ENCODE data around the gene FAF2. TPM values are rescaled to one million over a fixed set of nuclear protein-coding genes. Genes with fewer than 3 reads are reported as not detected.
"Not testable (repeated sequence)": the region's sequence is repeated elsewhere in the genome, so short reads cannot be mapped to it uniquely, and the experiment has no call there.

The FAF2 gene
- total RNA-seq, 1 donor from 2014 or later = 46.5 TPM

- H3K4me1 Mint-ChIP-seq (ENCODE audit: unreplicated experiment) = peaks cover 14% of the 10 kb centered on the region
- H3K36me3 Mint-ChIP-seq = no peaks in the 10 kb centered on the region
Measured at GRCh38 chr5:176550275-176550831, 102.2 kb downstream of the FAF2 start.

GRCh38 chr5:176550937-176551336, 102.8 kb downstream of the FAF2 start:
- not testable (repeated sequence) for H3K27ac Mint-ChIP-seq

More at GRCh38 chr5:176550275-176550831, 102.2 kb downstream of the FAF2 start:
- TF ChIP-seq CTCF (conservative IDR thresholded peaks at IDR 0.05) = no peak
- DNase-seq (ENCODE audit: extremely low spot score, unreplicated experiment) = no peak
- Mint-ChIP-seq H3K4me3 (no peak overlapping the region), H3K9me3 (no peaks in the 10 kb centered on the region), H3K27ac (no peak overlapping the region), H3K27me3 (no peaks in the 10 kb centered on the region)

DNA sequence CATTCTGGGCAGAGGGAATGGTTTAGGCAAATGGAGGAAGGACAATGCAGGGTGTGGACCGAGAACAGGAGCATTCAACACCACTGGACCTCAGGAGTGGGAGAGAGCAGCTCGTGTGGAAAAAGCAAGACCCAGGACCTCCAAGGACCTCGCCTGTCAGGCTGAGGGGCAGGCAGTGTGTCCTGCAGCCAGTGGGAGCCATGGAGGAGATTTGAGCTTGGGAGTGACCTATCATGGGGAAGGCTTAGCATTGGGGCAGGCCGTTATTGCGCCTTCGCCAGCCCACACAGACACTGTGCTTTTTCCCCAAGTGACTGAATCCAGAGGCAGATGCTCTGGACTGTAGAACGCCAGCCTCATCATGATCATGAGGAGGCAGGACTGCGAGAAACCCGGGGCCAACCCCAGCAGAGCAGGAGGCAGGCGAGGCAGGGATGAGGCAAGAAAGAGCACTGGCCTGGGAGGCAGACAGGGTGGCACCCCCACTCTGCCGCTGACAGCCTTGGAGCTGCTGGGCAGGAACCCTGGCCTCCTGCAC, 104.2 kb downstream of the FAF2 start:
- no peak for DNase-seq (ENCODE audit: extremely low spot score, unreplicated experiment)
- Mint-ChIP-seq H3K36me3 (no peaks in the 10 kb centered on the region), H3K9me3 (no peaks in the 10 kb centered on the region), H3K27me3 (no peaks in the 10 kb centered on the region), H3K4me1 (ENCODE audit: unreplicated experiment) (peaks cover 14% of the 10 kb centered on the region), H3K27ac (no peak overlapping the region), H3K4me3 (no peak overlapping the region)
- TF ChIP-seq CTCF (conservative IDR thresholded peaks at IDR 0.05) = no peak

More at GRCh38 chr5:176550937-176551336, 102.8 kb downstream of the FAF2 start:
- H3K4me1 Mint-ChIP-seq (ENCODE audit: unreplicated experiment) = peaks cover 14% of the 10 kb centered on the region
- not testable (repeated sequence) for H3K9me3 Mint-ChIP-seq; H3K4me3 Mint-ChIP-seq; H3K36me3 Mint-ChIP-seq; DNase-seq (ENCODE audit: extremely low spot score, unreplicated experiment); H3K27me3 Mint-ChIP-seq

- peak overlapping the region; percentile 45 for H3K4me3 Mint-ChIP-seq
- H3K9me3 Mint-ChIP-seq = no peaks in the 10 kb centered on the region
- no peaks in the 10 kb centered on the region for H3K27me3 Mint-ChIP-seq
- H3K27ac Mint-ChIP-seq = peak overlapping the region; percentile 64
- peaks cover 14% of the 10 kb centered on the region for H3K4me1 Mint-ChIP-seq (ENCODE audit: unreplicated experiment)
- no peak for TF ChIP-seq CTCF (conservative IDR thresholded peaks at IDR 0.05)
- no peak for DNase-seq (ENCODE audit: extremely low spot score, unreplicated experiment)
- no peaks in the 10 kb centered on the region for H3K36me3 Mint-ChIP-seq
Measured at GRCh38 chr5:176553260-176554085, 105.3 kb downstream of the FAF2 start.

- H3K9me3 Mint-ChIP-seq = peaks cover 7% of the 10 kb centered on the region
- H3K4me3 Mint-ChIP-seq = no peak overlapping the region
- peaks cover 14% of the 10 kb centered on the region for H3K4me1 Mint-ChIP-seq (ENCODE audit: unreplicated experiment)
- TF ChIP-seq CTCF (conservative IDR thresholded peaks at IDR 0.05) = no peak
- H3K27me3 Mint-ChIP-seq = peaks cover 4% of the 10 kb centered on the region
- H3K27ac Mint-ChIP-seq = no peak overlapping the region
- no peak for DNase-seq (ENCODE audit: extremely low spot score, unreplicated experiment)
- H3K36me3 Mint-ChIP-seq = no peaks in the 10 kb centered on the region
Measured at GRCh38 chr5:176557846-176558245, 109.7 kb downstream of the FAF2 start.

Other genes with a start within 250 kb of the FAF2 start
- gene SIMC1, start 210.0 kb upstream of the FAF2 start, total RNA-seq (ENCODE audit: low replicate concordance) = 15.2 and 34.0 TPM in 2 replicates
- gene KIAA1191, start 86.6 kb upstream of the FAF2 start, total RNA-seq (ENCODE audit: low replicate concordance) = 82.0 and 88.0 TPM in 2 replicates
- gene ARL10, start 82.9 kb upstream of the FAF2 start, total RNA-seq (ENCODE audit: low replicate concordance) = 12.4 and 23.4 TPM in 2 replicates
- gene NOP16, start 59.8 kb upstream of the FAF2 start, total RNA-seq (ENCODE audit: low replicate concordance) = 42.5 and 44.7 TPM in 2 replicates
- 88.3 and 118 TPM in 2 replicates for gene HIGD2A, start 59.6 kb upstream of the FAF2 start, total RNA-seq (ENCODE audit: low replicate concordance)
- gene CLTB, start 31.8 kb upstream of the FAF2 start, total RNA-seq (ENCODE audit: low replicate concordance) = 38.1 and 71.3 TPM in 2 replicates
- gene RNF44, start 89.0 kb downstream of the FAF2 start, total RNA-seq (ENCODE audit: low replicate concordance) = 85.8 and 103 TPM in 2 replicates
- gene CDHR2, start 101.0 kb downstream of the FAF2 start, total RNA-seq (ENCODE audit: low replicate concordance) = 4.1 TPM in 2 replicates
- gene GPRIN1, start 161.8 kb downstream of the FAF2 start, total RNA-seq (ENCODE audit: low replicate concordance) = 3.3 and 6.0 TPM in 2 replicates
- 0.97 TPM in 1 of 2 replicates, not detected in the other for gene SNCB, start 182.1 kb downstream of the FAF2 start, total RNA-seq (ENCODE audit: low replicate concordance)
- not detected in 2 replicates for gene EIF4E1B, start 182.3 kb downstream of the FAF2 start, total RNA-seq (ENCODE audit: low replicate concordance)
- gene TSPAN17, start 199.1 kb downstream of the FAF2 start, total RNA-seq (ENCODE audit: low replicate concordance) = 36.9 and 45.9 TPM in 2 replicates